Middle frontal gyrus (tissue), 1 donor: ENCODE measurements around the gene TIAM1.
A peak's percentile ranks its signal among the peaks of the same experiment; 100 is the strongest.

Experiments used
- DNase-seq: peaks from one replicate; pipeline ENCODE4 v3.0.0-alpha.2; 2015; ENCODE audit warnings: low spot score; ENCODE audit errors: extremely low spot score

Gene TIAM1

DNA sequence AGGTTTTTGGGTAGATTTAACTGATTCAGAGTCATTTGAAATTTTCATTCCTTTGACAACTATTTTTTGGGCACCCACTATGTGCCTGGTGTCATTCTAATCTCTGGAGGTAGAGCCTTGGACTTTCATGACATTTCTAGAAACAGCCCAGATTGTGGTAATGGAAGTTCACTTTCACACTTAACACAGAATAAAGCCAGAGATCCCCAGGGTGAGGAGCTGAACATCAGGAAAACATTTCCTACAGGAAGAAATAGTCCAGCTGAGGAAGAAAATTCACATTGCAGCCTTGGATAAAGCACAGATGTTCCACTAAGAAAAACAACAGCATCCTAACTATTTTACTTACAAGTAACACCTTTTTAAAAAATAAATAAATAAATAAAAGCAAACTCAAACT lies 203.4 kb downstream of the TIAM1 start:
- no peak for DNase-seq

DNA sequence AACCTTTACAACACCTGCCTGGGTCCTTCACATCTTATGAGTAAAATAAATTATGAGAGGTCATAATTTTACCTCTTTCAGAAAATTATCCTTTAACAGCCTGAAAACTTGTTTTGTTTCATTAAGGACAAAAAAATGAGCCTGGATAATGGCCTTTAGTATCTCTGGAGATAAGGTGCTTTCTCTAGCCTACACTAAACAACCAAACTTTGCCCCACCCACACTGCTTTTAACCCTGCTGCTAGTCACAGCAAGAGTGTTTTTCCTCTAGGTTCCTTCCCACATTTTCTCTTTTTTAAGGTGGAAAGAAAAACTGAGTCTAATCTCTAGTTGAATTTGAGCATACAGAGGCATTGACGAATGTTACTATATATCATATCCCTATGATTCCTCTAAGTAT lies 204.0 kb downstream of the TIAM1 start:
- no peak for DNase-seq

DNA sequence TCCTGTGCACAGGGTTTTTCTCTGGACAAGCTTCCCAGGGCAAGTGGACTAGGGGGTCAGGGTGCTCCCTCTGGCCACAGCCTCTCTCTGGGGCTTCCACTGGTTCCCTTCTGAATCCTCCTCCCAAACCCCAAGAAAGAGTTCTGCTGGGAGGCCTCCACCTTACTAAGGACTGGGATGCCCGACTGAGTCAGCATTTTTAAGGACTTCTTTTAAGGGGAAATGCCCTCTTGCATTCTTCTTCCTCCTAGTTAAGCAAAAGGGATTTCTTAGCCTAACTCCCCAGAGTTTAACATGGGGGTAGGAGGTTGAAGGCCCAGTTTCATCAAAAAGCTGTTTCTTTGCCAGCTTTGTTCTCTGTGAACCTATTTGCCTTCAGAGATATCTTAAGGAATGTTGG lies 206.1 kb downstream of the TIAM1 start:
- DNase-seq = no peak

DNA sequence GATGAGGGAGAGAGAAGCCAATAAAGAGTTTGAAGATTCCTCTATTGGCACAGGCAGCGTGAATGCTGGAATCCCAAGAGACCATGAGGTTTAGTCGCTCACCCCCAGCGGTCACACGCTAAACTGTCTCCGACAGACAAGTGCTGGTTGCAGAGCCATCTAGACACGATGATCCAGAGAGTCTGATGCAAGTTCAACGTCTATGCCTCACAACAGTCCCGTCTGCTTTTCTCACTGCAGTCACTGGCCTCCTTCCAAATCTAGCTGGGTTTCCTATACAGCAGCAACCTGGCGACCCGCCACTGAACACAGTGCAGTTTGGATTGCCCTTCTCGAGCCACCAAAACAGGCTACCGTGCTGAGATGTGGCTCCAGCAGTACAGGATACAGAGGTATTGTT lies 207.2 kb downstream of the TIAM1 start:
- no peak for DNase-seq

DNA sequence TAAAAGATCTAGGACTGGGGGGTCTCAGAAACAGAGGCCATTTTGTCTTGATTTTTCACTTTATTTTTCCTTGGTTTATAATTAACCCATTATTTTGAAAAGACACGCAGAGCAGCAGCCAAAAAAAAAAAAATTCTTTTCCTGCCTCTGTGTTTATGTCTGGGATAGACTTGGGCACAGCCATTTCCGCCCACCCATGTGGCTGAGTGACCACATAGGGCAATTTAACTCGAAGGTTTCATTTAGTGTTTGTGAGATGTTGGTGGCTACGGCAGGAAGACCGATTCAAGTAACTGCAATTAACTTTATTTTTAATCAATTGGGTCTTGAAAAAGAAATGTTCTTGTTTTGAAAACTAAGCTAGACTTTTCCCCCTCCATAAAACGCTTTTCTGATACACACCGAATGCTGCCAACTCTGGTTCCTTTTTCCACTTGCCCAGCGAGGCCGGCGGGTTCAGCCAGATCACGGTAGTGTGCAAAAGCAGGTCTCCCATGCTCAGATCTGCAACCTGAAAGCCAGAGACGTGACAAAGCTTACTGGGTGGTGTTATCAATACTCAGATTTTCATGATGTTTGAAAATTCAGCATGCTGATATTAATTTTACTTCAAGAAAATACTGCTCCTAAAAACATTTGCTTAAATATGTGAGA lies 208.4 kb downstream of the TIAM1 start:
- no peak for DNase-seq

DNA sequence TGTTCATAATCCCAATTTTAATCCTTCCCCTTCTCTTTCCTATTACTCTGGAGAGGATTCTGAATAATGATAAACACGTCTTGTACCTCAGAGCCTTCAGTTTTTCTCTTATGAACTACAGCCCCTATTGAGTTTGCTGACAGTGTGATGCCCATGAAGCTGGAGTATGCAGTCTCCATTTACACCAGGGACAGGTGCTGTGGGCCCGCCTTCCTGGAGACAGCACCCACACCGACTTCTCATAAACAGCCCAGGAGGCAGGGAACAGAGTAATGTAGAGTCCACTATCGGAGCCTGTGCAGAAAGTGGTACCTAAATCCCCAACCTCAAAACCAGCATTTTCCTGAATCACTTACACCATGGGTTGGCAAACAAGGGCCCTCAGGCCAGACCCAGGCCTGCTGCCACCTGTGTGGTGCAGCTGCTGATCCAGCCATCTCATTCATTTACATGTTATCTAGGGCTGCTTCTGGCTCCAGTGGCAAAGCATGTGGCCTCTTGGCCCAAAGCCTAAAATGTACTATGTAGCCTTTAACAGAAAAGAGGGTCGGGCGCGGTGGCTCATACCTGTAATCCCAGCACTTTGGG lies 210.7 kb downstream of the TIAM1 start:
- no peak for DNase-seq

DNA sequence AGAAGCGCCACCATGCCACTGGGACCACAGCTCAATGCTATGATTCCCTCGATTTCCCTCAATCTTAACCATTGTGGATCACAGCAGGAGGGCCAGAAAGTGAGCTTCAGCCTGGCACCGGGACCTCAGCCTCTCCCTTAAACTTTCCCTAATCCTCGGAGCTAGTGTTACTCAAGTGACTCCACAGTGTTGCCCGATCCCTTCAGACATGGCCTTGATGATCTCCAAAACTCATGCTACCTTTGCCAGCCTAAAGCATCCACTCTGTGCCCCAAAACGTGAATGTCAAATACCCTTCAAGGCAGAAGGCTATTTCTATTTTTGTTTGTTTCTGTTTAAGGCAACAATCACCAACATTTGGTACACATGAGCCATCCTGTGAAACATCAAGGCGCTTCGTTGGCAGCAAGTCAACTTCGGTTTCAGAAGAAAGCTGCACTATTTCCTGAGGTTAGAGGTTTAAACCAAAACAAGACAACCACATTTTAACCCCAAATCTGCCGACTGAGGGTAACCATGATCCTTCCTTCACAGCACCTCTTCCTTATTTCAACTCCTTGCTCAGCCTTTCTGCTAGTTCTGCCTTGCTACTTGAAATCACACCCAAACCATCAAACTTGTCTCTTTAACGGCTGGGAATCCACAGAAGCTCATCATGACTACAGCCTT lies 211.4 kb downstream of the TIAM1 start:
- DNase-seq = no peak

DNA sequence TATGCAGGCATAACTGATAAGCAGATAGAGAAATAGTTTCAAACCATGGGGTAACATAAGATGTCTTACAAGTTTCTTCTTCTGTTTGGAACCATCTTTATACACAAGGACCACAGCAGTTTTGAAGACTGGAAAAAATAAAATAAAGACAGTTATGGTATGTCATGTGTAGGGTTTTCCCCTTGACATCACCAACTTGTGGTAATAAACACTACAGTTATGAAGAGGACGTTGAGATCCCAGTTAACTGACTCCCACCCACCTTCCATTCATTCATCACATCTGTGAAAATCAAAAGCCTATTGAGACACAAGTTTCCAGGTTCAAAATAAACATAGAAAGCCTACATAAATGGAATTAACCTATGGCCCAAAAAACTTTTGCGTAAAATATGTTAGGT lies 213.2 kb downstream of the TIAM1 start:
- no peak for DNase-seq

DNA sequence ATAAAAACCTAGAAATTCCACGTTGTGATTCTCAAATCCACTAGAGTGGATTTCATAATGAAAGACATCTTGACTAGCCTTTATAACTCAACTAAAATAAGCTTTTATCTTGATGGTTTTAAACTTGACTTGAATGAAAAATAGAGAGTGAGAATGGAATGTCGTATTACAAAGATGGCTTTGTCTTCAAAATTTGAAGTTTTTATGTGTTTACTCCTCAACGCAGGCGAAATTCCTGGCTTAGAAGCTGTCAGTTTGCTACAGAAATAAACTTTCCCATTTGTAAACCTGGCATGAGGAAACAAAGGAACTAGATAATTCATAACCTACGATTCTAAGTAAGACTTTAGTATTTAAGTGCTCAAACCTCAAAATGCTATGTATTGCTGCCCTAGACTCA lies 215.8 kb downstream of the TIAM1 start:
- no peak for DNase-seq

DNA sequence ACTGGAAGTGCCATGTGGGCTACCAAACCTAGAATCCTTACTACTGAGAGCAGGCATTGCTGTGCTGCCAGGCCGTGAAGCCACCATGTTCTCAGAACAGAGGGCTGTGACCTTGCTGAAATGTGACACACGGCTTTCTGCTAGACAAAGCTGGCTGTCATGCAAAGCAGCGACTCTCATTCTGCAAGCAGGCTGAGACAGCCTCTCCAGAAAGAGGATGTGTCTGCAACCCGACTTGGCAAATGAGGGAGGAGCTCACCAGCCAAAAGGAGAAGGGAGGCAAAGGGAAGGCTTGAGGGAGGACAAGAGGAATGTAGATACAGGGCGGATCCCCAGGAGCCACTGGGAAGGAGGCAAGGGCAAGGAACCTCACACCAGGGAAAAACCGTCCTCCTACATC lies 220.1 kb downstream of the TIAM1 start:
- no peak for DNase-seq

DNA sequence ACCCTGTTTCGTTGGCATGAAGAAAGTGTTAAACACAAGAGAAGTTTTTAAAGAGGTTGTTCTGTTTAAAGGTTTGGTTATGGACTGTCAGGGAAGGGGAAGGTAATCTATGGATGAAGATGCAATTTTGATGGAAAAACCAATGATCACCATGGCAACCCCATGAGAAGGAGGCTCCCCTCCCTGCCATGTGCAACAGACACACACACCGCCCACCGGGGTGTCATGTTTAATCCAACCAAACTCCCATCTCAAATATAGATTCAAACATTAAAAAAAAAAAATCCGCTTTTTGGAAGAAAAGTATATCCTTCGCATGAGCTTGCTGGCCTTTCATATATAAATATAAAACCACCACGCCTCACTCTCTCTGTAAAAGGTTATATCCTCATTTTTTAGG lies 224.9 kb downstream of the TIAM1 start:
- no peak for DNase-seq

DNA sequence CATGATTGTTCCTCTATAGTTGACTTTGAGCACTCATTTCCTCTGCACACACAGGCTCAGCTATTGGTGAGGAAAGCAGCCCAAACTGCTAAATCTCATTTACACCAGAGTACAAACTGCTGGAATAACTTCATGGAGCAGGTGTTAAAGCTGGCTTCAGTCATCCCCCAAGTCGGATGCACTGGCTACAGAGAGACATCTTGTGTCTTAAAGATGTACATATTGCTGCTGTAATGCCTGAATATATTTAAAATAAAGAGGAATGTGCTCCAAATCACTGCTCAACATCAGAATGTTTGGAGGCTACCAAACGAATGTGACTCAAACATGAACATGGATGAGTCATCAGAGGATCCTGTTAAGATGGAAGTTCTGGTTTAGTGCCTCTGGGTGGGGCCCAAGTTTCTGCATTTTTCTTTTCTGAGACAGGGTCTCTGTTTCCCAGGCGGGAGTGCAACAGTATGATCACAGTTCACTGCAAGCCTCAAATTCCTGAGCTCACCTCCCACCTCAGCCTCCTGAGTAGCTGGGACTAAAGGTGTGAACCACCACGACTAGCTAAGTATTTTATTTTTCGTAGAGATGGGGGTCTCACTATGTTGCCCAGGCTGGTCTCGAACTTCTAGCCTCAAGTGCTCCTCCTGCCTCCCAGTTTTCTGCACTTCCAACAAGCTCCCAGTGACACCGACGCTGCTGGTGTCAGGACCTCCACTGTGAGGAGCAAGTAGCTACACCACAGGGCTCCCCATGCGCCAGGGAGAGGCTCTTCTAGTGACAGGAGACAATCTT lies 226.7 kb downstream of the TIAM1 start:
- peak; percentile 60 for DNase-seq

DNA sequence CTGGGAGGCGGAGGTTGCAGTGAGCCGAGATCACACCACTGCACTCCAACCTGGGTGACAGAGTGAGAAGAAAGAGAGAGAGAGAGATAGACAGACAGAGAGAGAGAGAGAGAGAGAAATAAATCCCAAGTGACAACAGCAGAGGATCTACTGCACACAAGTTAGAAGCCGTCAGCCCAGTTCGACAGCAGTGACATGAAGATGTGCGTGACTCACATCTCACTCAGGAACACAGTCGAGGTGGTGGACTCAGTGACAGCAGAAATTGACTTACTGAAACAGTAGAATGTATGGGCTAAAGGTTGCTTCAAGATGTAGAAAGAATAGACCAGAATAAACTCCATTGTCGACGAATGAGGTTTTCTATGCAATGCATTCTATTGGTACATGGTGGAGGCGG lies 228.8 kb downstream of the TIAM1 start:
- DNase-seq = no peak

DNA sequence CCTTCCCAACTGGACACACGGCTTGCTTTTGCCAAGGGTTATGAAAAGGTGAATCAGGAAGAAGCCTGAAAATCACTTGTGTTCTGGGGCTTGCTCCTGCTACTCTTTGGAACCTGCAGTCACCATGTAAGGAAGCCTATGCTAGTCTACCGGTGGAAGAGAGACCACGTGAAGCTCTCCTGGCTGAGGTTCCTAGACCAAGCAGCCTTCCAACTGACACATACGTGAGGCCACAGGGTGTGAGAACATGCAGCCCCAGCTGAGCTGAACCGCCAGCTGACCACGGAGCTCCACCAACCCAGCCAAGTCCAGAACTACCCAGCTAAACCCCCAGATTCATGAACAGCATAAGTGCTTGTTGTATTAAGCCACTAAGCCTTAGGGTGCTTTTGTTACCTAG lies 233.0 kb downstream of the TIAM1 start:
- DNase-seq = no peak

DNA sequence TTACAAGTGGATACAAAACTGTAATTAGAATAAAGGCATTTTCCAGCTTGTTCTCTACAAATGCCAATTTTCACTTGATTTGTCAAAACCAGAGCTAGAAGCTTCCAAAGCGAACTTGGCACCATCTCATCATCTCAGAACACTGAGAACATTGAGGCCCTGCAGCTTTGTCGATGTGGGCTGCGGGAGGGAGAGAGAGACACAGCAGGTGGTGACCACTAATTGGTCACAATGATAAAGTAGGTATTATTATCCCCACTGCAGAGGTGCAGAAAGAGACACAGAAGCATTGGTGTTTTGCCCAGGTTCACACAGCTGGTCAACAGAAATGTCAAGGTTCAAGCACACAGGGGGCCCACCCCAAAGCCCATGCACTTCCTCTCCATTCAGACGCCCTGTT lies 233.6 kb downstream of the TIAM1 start:
- peak; percentile 53 for DNase-seq

DNA sequence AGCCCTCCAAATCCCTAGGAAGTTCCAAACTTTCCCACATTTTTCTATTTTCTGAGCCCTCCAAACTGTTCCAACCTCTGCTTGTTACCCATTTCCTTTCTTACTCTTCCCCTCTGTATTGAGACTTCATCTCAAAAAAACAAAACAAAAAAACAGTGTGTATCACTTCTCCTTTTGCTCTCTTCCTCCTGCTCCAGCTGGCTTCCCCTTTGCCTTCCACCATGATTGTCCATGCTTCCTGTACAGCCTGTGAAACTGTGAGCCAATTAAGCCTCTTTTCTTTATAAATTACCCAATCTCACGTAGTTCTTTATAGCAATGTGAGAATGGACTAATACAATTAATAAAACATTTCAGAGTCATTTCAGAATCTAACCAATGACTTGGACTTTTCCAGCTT lies 236.2 kb downstream of the TIAM1 start:
- DNase-seq = no peak

DNA sequence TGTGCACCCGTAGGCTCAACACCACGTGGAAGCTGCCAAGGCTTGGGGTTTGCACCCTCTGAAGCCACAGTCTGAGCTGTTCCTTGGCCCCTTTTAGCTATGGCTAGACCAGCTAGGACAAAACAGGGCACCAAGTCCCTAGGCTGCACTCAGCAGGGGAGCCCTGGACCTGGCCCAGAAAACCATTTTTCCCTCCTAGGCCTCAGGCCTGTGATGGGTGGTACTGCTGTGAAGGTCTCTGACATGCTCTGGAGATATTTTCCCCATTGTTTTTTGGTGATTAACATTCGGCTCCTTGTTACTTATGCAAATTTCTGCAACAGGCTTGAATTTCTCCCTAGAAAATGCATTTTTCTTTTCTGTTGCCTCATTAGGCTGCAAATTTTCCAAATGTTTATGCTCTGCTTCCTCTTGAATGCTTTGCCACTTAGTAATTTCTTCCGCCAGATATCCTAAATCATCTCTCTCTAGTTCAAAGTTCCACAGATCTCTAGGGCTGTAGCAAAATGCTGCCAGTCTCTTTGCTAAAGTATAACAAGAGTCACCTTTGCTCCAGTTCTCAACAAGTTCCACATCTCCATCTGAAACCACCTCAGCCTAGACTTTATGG lies 236.8 kb downstream of the TIAM1 start:
- no peak for DNase-seq

DNA sequence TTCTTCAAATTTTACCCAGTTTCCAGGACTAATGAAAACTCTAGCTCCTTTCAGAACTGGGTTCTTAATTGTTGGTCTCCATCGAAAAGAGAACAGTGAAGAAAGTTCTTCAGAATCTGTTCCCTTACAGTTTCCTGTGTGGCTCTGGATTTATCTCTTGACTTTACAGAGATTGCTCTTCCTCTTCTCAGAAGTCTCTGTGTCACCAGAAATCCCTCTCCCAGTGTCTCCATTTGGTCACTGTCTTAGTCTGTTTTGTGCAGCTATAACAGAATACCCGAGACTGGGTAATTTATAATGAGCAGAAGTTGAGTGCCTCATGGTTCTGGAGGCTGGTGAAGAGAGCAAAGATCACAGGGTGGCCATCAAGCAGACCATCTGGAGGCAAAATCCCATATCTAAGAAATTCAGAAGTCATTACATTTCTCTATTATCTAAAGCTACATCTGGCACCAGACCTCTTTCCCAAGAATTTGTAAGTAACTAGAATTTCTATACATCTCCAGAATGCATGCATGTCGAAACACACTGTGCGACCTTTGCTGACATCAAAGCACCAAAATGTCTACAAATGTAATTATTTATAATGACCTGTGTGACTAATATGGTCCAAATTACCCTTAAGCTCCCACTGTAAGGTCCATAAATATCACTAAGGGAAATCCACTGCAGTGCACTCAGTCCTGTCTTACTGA lies 240.3 kb downstream of the TIAM1 start:
- DNase-seq = no peak

DNA sequence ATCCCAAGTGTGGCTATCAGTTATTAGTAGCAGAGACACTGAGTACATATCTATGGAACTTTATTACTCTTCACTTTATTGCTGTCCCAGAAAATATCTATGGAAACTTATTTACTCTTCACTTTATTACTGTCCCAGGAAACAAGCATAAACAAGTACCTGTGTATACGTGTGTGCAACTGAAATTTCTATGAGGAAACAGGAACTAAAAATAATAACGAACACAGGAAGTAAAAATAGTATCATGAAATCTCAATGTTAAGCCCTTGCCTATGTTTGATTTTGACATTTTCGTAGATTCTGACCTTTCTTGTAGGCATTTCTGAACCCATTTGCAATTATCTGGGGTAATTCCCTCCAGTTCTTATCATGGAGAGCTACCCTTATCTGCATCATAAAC lies 240.9 kb downstream of the TIAM1 start:
- no peak for DNase-seq

DNA sequence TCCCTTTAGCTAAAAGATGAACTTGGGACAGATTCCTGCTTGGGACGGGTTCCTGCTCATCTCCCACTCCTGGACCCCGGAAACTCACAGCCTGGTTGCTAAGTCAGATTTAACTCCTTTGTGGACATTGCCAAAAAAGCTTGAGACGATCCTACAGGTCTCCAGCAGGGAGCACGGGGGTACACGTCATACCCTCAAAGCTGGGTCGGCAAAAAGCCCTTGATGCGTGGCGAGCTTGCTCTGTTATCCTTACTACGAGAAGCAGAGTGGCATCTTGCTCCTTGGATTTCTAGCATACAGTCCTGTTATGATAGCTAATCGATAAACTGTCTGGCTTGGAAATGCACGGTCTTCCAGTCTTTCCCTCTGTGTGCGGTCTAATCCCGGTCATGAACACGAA lies 244.9 kb downstream of the TIAM1 start:
- no peak for DNase-seq

DNA sequence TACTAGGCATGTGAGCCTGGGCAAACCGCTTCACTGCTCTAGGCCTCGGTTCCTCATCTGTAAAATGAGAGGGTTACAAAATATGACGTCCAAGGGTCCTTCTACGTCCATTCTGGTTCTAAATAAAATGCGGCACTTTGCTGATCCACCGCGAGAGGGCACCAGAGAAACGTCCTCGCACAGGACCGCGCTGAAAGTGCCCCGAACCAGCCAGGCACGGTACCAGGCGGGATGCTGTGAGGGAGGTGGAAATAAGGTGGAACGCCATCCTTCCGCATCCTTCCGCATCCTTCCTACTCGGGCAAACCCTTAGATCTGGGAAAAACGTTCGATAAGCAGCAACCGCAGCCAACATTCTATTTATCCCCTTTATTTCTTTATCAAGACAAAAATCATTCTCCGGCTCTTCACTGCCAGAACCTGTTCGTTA lies 245.5 kb downstream of the TIAM1 start:
- DNase-seq = peak; percentile 71
